ENCODE data around the gene RTN4IP1. TPM values are rescaled to one million over a fixed set of nuclear protein-coding genes. Genes with fewer than 3 reads are reported as not detected.

Gene RTN4IP1
- polyA plus RNA-seq, 1 of the 3 experiments (the other 2 are of a cell fraction): 4.3 TPM

DNA sequence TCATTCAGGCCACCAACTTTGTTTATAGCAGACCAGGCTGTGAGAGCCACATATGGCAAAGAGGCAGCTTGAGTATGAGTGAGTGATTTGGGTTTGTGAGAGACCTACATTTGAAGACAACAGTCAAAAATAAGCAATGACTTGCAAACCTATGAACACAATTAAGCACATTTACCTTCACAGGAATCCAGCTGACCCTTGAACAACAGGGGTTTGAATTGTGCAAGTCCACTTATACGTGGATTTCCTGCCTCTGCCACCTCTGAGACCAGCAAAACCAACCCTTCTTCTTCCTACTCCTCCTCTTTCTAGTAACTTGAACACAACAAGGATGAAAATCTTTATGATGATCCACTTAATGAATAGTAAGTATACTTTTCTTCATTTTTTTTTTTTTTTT is 10.1 kb downstream of the RTN4IP1 start:
- no peak overlapping the region for H2AFZ ChIP-seq (ENCODE audit: low read depth)
- 80% methylated on average over 1 of the region's 1 CpG for WGBS (ENCODE audit: low lambda C conversion rate)
- H3K27me3 ChIP-seq (ENCODE audit: insufficient read depth): no peaks in the 10 kb centered on the region
- no peak overlapping the region for H3K4me3 ChIP-seq (ENCODE audit: low read depth in 2 of 2, low read length in 1 of 2)
- ChIA-PET POLR2A (no interaction called here), CTCF (interaction anchor here (1.3 to 2.2 kb wide), 2 partner anchors 9 to 360 kb away, joined by 3 to 11 read pairs; no protein-coding TSS in a partner anchor)
- H3K4me1 ChIP-seq (ENCODE audit: control insufficient read depth in 1 of 2, insufficient read depth in 2 of 2, low read depth in 1 of 2, low read length in 1 of 2): no peaks in the 10 kb centered on the region; a peak in 1 of 4 replicates
- no peaks in the 10 kb centered on the region for H3K9me3 ChIP-seq
- no peak for TF ChIP-seq EZH2phosphoT487 (IDR thresholded peaks at IDR 0.05; ENCODE audit: borderline replicate concordance, low read depth)
- no peak for TF ChIP-seq MEF2A (IDR thresholded peaks at IDR 0.05; ENCODE audit: borderline replicate concordance, low read depth)
- no peaks in the 10 kb centered on the region for H4K20me1 ChIP-seq (ENCODE audit: insufficient read depth)
- H3K9me2 ChIP-seq: no peaks in the 10 kb centered on the region
- no peak overlapping the region for H3K9ac ChIP-seq
- H3F3A ChIP-seq (replicated peaks; ENCODE audit: insufficient read depth): no peaks in the 10 kb centered on the region
- no peaks in the 10 kb centered on the region for H3K79me2 ChIP-seq (ENCODE audit: insufficient read depth)
- no peak for DNase-seq
- peaks cover 7 to 8% of the 10 kb centered on the region in 2 experiments for H3K36me3 ChIP-seq (replicated peaks in 1 of 2; ENCODE audit: control insufficient read depth in 1 of 2, insufficient read depth in 2 of 2, low read length in 1 of 2)
- no peak overlapping the region for H3K4me2 ChIP-seq
- no peak overlapping the region for H3K27ac ChIP-seq (ENCODE audit: low read depth in 2 of 2, low read length in 1 of 2)

DNA sequence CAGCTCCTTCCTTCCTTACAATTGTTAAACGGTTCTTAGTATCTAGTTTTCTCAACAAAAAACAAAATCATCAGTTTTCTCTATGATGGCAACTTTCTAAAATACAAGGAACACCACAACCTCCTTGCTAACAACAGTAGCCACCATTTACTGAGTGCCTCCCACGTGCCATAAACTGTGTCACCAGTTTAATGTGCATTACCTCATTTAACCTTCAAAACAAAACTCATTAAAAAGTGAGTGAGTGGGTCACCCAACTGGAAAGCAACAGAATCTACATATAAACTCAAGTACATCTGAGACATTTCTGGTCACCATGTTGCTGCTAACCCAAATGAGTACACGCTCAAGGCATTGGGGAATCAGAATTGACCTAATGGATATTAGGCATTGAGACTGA is 11.0 kb downstream of the RTN4IP1 start:
- Histone ChIP-seq H3K4me3 (ENCODE audit: low read depth in 2 of 2, low read length in 1 of 2) (no peak overlapping the region), H3K27ac (ENCODE audit: low read depth in 2 of 2, low read length in 1 of 2) (no peak overlapping the region), H3K9ac (no peak overlapping the region), H3F3A (replicated peaks; ENCODE audit: insufficient read depth) (no peaks in the 10 kb centered on the region), H3K9me2 (no peaks in the 10 kb centered on the region), H2AFZ (ENCODE audit: low read depth) (no peak overlapping the region), H4K20me1 (ENCODE audit: insufficient read depth) (no peaks in the 10 kb centered on the region), H3K4me2 (no peak overlapping the region), H3K79me2 (ENCODE audit: insufficient read depth) (no peaks in the 10 kb centered on the region), H3K27me3 (ENCODE audit: insufficient read depth) (no peaks in the 10 kb centered on the region), H3K36me3 (replicated peaks in 1 of 2; ENCODE audit: control insufficient read depth in 1 of 2, insufficient read depth in 2 of 2, low read length in 1 of 2) (peaks cover 9 to 10% of the 10 kb centered on the region in 2 experiments), H3K9me3 (no peaks in the 10 kb centered on the region), H3K4me1 (ENCODE audit: control insufficient read depth in 1 of 2, insufficient read depth in 2 of 2, low read depth in 1 of 2, low read length in 1 of 2) (no peaks in the 10 kb centered on the region; a peak in 1 of 4 replicates)
- CTCF ChIA-PET: interaction anchor here (1.7 to 2.2 kb wide), 2 partner anchors 9 to 361 kb away, joined by 6 to 11 read pairs; no protein-coding TSS in a partner anchor
- WGBS (ENCODE audit: low lambda C conversion rate): 83% methylated on average over 3 of the region's 3 CpGs
- no peak for DNase-seq
- no peak for TF ChIP-seq EP300 (IDR thresholded peaks at IDR 0.05; ENCODE audit: borderline replicate concordance in 1 of 2, low read depth in 1 of 2, low read length in 1 of 2)
- no peak for TF ChIP-seq POLR2AphosphoS5 (IDR thresholded peaks at IDR 0.05; ENCODE audit: low read depth, low read length)
- TF ChIP-seq ELF1 (IDR thresholded peaks at IDR 0.05): no peak
- no peak for TF ChIP-seq SIN3A (IDR thresholded peaks at IDR 0.05; ENCODE audit: borderline replicate concordance, low read depth, low read length)
- TF ChIP-seq, protein P1, sequence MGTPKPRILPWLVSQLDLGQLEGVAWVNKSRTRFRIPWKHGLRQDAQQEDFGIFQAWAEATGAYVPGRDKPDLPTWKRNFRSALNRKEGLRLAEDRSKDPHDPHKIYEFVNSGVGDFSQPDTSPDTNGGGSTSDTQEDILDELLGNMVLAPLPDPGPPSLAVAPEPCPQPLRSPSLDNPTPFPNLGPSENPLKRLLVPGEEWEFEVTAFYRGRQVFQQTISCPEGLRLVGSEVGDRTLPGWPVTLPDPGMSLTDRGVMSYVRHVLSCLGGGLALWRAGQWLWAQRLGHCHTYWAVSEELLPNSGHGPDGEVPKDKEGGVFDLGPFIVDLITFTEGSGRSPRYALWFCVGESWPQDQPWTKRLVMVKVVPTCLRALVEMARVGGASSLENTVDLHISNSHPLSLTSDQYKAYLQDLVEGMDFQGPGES (IDR thresholded peaks at IDR 0.05; ENCODE audit: low read depth, low read length): no peak
- no peak for TF ChIP-seq YY1 (IDR thresholded peaks at IDR 0.05; ENCODE audit: low read depth)
- TF ChIP-seq GABPA (IDR thresholded peaks at IDR 0.05; ENCODE audit: low read depth): no peak
- no peak for TF ChIP-seq JUND (IDR thresholded peaks at IDR 0.05)
- no peak for TF ChIP-seq RCOR1 (IDR thresholded peaks at IDR 0.05; ENCODE audit: low read length)
- TF ChIP-seq NFIC (IDR thresholded peaks at IDR 0.05; ENCODE audit: borderline replicate concordance): no peak
- TF ChIP-seq, protein P2, sequence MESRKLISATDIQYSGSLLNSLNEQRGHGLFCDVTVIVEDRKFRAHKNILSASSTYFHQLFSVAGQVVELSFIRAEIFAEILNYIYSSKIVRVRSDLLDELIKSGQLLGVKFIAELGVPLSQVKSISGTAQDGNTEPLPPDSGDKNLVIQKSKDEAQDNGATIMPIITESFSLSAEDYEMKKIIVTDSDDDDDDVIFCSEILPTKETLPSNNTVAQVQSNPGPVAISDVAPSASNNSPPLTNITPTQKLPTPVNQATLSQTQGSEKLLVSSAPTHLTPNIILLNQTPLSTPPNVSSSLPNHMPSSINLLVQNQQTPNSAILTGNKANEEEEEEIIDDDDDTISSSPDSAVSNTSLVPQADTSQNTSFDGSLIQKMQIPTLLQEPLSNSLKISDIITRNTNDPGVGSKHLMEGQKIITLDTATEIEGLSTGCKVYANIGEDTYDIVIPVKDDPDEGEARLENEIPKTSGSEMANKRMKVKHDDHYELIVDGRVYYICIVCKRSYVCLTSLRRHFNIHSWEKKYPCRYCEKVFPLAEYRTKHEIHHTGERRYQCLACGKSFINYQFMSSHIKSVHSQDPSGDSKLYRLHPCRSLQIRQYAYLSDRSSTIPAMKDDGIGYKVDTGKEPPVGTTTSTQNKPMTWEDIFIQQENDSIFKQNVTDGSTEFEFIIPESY (IDR thresholded peaks at IDR 0.05; ENCODE audit: borderline replicate concordance, low read depth): no peak
- no peak for TF ChIP-seq TEAD4 (IDR thresholded peaks at IDR 0.05; ENCODE audit: borderline replicate concordance, insufficient read depth)
- POLR2A ChIA-PET: no interaction called here

Data from SK-N-SH (cell line).